Stimulated activated CD4-positive, alpha-beta T cell treated with anti-CD3 and anti-CD28 coated beads, Interleukin-1b, Interleukin-23, amount 100 ng/mL, for 4 hours (primary cell): ENCODE results near the gene NTM.

Source experiments
- DNase-seq, 2 donors: peaks; one replicate each; pipeline ENCODE4 v3.0.0-alpha.2; 2020; ENCODE audit warnings: low read depth in 2 of 2

Gene NTM

GRCh38 chr11:131914361-131914774, 544.0 kb downstream of the NTM start:
- DNase-seq = no peak

GRCh38 chr11:131916638-131917037, 546.2 kb downstream of the NTM start:
- DNase-seq = no peak

- DNase-seq = no peak
Observed at GRCh38 chr11:131917634-131918384, 547.4 kb downstream of the NTM start.

- no peak for DNase-seq
Observed at GRCh38 chr11:131918663-131919062, 548.2 kb downstream of the NTM start.

GRCh38 chr11:131922220-131922619, 551.8 kb downstream of the NTM start:
- DNase-seq = no peak

GRCh38 chr11:131923309-131923708, 552.9 kb downstream of the NTM start:
- no peak for DNase-seq

GRCh38 chr11:131924001-131924400, 553.6 kb downstream of the NTM start:
- DNase-seq = no peak

- DNase-seq = no peak
Observed at GRCh38 chr11:131924457-131925201, 554.2 kb downstream of the NTM start.

- DNase-seq = no peak
Observed at GRCh38 chr11:131925829-131926228, 555.4 kb downstream of the NTM start.

GRCh38 chr11:131928992-131929391, 558.6 kb downstream of the NTM start:
- no peak for DNase-seq

GRCh38 chr11:131932584-131933325, 562.3 kb downstream of the NTM start:
- no peak for DNase-seq

- DNase-seq = no peak
Observed at GRCh38 chr11:131934006-131934405, 563.6 kb downstream of the NTM start.

GRCh38 chr11:131938351-131938751, 567.9 kb downstream of the NTM start:
- DNase-seq = no peak

GRCh38 chr11:131940126-131940525, 569.7 kb downstream of the NTM start:
- DNase-seq = no peak

- no peak for DNase-seq
Observed at GRCh38 chr11:131942878-131943277, 572.5 kb downstream of the NTM start.

GRCh38 chr11:131943295-131943694, 572.9 kb downstream of the NTM start:
- DNase-seq = no peak

- DNase-seq = no peak
Observed at GRCh38 chr11:131944736-131945135, 574.3 kb downstream of the NTM start.

- no peak for DNase-seq
Observed at GRCh38 chr11:131945706-131946105, 575.3 kb downstream of the NTM start.

- DNase-seq = no peak
Observed at GRCh38 chr11:131947511-131947910, 577.1 kb downstream of the NTM start.

- DNase-seq = no peak
Observed at GRCh38 chr11:131951121-131951520, 580.7 kb downstream of the NTM start.

GRCh38 chr11:131954146-131954545, 583.7 kb downstream of the NTM start:
- no peak for DNase-seq

- DNase-seq = no peak
Observed at GRCh38 chr11:131955904-131956303, 585.5 kb downstream of the NTM start.

GRCh38 chr11:131957201-131957600, 586.8 kb downstream of the NTM start:
- no peak for DNase-seq
